ENCODE data around the gene GULP1.

DNA sequence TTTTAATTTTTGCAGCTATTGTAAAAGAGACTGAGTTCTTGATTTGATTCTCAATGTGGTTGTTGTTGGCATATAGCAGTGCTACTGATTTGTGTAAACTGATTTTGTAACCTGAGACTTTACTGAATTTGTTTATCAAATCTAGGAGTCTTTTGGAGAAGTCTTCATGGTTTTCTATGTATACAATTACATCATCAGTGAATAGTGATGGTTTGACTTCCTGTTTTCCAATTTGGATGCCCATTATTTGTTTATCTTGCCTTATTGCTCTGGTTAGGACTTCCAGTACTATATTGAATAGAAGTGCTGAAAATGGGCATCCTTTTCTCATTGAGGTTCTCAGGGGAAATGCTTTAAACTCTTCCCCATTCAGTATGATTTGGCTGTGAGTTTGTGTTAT lies 99.7 kb downstream of the GULP1 start:
- TF ChIP-seq TAF1 (IDR thresholded peaks at IDR 0.05; ENCODE audit: low read depth, low read length) (no peak), POLR2A (IDR thresholded peaks at IDR 0.05; ENCODE audit: low read depth, low read length) (no peak), POLR2AphosphoS5 (IDR thresholded peaks at IDR 0.05; ENCODE audit: low read depth, low read length) (no peak)

All from GM12891 (cell line).